ENCODE measurements around the gene TMEM38B.

Gene TMEM38B, protein sequence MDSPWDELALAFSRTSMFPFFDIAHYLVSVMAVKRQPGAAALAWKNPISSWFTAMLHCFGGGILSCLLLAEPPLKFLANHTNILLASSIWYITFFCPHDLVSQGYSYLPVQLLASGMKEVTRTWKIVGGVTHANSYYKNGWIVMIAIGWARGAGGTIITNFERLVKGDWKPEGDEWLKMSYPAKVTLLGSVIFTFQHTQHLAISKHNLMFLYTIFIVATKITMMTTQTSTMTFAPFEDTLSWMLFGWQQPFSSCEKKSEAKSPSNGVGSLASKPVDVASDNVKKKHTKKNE

DNA sequence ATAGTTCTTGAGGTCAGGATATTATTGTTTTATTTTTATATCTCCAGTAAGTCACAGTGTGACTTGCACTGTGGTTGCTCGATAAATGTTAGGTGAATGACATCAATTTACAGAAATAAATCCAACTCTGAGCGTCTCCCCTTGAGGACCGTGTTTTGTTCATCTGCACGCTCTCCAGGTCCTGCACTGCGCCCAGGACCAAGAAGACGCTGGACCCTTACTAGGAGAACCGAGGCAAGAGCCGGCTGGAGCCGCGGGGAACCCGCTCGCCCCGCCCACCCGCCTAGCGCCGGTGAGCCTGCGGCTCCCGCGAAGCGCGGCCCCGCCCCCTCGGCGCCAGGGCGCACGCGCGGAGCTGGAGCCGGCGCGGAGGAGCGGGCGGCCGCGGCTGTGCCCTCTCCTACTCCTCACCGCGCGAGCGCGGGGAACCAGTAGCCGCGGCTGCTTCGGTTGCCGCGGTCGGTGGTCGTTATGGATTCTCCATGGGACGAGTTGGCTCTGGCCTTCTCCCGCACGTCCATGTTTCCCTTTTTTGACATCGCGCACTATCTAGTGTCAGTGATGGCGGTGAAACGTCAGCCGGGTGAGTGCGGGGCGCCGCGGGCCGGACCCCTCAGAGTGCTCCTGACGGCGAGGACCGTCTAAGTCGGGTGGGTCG, at the start of gene TMEM38B:
TSS of gene TMEM38B (plus strand) at position 352 of the 658 bp plus-strand sequence. CDS start at position 472, 120 bp downstream.
- peak; percentile 78 to 96 (median 94) for DNase-seq

DNA sequence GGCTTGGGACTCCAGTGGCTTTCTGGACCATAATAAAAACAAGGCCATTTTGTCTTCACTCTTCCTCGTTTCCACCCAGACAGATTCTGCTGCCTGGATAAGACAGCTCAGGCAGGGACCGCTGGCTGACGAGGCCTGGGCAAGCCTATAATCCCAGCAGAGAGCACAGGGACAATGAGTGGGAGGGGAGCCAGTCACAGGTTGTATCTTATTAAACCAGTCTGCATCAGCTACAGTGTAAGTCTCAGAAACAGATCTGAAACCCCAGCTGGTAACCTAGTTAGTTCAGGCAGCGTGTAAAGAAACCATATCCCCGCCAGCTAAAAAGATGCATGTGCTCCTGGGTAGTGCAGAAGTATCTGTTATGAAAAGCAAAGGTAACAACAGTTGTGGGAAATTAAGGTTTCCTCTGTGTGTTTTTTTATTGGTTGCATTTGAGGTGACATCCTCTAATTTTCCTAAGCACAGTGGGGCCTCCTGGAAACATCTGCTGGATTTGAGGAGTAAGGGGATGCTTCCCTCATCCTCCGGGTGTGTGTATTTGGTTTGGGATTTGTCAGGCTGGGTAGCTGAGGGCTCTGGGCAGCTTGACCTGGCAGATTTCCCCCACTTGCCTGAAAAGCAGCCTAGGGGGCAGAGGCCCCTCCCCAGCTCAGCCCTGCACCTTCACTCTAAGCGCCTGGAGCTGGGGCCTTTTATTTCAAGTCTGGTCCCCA, 47.3 kb upstream of the TMEM38B start:
- DNase-seq, result peak in 1 of 3 experiments; percentile 28

DNA sequence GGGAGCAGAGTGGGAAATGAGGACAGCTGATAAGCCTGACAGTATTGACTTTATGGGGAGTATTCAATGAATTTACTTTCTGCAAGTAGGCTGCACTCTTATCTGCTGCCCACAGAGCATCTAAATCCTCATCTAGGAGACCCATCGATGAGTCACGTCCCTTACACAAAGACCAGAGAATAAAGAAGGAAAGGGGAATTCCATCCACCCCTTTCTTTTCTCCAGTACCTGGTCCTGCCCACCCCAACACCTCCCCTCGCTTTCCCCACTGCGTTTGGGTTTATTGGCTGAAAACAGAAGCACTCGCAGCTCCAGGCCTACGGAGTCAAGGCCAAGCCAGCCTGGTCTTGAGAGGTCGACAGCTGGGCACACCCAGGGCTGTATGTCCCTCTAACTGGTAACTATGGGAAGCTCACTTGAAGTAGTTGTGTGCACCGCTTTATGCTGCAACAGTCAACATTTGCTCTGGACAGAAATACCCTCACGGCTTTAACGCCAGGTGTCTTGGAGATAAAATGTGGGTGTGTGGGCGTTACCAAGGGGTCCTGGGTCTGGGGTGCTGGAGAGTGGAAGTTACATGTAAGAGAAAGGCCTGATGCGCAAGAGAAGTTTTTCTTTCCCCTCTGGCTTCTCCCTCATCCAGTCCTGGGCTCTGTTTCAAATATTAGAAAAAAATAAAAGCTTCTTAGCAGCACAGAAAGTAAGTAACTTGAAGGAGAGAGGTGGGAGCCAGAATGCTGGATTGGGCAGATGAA, 46.6 kb upstream of the TMEM38B start:
- no peak for DNase-seq

DNA sequence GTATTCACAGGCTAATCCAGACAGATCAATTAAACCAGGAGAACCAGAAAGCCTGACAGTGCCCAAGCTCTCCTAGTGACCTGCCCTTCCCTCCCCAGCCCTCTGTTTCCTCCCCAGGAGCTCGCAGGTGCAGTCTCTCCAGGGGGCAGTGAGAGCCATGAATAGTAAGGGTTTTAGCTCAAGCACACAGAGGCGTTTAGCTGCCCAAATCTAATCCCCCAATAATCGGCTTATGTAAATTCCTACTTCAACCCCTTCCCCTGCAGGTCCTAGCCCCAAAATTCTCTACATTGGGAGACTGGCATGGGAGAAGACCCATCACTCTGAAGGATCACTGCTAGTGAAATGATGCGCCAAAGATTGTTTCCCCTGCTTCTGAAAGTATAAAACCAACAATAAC, 42.5 kb upstream of the TMEM38B start:
- DNase-seq, result peak in 2 of 3 experiments; percentile 64 to 78

DNA sequence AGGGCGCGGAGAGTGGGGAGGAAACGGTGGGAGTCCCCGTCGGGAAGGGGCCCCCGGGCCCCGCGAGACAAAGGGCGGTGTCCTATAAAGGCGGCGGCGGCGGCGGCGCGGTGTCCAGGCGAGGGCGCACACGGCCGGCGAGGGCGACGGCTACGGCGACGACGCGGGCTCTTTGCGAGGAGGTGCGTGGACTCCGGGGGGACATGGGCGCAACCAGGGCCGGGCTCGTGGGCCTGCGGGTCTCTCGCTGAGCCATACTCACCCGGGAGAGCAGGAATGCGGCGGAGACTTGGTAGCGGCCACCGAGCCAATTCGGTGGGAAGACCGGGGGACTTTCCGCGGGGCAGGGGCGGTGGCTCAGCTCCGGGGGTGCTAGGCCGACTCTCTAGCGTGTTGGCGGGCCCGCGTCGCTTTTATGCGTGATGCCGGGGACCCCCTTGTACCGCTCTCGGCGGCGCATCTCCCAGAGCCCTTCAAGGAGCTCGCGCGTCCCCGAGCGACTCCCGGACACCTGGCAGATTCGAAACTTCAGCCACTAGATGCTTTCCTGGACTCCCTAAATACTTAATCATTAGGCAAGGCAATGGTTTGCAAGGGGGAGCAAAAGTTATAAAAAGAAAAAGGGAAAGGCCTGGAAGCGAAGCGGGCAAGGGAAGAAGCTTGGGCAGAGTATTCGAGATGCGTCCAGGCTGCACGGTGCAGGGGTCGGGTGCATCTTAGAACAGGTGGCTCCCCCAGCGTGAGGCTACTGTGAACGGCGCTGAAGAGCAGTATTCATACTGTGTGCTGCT, 38.0 kb upstream of the TMEM38B start:
- peak in 2 of 3 experiments; percentile 78 to 79 for DNase-seq

DNA sequence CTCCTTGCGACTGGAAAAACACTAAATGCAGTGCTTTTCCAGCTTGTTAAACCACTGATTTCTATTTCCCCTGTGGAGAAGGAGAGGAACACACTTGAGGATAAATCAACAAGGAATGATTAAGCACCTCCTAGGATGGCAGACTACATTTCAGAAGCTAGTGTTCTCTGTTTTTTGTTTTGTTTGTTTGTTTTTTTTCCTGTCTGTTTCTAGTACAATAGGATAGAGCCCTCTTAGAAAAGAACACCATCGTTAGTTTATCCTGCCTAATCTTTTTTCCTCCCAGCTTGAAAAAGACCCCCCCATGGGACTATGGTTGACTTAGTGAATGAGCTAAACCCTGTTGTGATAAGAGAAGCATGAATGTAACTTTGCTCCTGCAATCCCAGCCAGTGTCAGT, 36.0 kb upstream of the TMEM38B start:
- DNase-seq, result peak in 1 of 3 experiments; percentile 53

DNA sequence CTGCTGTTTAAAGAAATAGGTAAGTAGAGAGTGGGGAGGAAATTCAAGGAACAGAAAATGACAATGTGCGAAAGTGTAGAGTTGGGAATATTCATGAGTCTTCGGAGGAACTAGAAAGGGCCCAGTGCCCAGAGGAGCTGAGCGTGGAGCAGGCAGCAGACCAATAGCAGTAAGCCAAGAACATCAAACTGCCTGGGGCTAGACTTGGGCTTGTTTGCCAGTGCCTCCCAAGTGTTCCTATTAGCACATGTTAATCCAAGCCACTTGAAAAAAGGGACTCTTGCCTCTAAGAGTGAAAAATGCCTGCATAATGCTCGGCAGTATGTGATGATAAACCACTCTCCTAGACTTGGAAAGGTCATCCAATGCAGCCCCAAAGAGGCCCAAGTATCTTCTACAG, 33.3 kb upstream of the TMEM38B start:
- DNase-seq, result no peak

DNA sequence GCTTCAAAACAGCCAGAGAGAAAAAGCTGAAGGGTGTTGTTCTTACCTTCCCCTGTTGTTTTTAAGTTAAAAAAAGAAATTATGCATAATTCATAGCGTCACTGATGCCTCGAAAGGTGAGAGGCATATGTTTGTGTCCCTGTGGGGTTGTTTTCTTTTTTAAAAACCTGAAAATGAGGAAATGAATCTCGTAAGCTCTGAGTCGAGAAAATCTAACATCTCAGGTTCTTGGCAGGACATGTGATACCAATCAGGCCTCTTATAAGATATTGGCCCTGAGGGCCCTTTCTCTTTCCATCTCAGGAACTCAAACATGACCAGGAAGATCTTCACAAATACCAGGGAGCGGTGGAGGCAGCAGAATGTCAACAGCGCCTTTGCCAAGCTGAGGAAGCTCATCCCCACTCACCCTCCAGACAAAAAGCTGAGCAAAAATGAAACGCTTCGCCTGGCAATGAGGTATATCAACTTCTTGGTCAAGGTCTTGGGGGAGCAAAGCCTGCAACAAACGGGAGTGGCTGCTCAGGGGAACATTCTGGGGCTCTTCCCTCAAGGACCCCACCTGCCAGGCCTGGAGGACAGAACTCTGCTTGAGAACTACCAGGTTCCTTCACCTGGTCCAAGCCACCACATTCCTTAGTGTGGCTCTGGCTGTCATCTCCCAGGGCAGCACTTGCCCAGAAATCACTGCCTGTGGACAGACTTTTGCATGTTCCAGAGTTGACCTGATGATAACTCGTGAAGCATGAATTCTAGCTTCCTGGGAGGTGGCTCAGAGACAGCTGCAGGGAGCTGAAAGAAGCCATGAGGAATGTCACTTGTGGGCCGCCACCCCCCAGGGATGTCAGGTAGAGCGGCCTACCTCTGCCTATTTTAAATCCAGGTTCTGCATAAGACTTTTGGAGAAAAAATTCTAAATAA, 31.9 kb upstream of the TMEM38B start, which contains the start of gene TAL2:
TSS of gene TAL2 (plus strand) at position 274 of the 921 bp plus-strand sequence. CDS start at position 314, 40 bp downstream.
- DNase-seq, result no peak

DNA sequence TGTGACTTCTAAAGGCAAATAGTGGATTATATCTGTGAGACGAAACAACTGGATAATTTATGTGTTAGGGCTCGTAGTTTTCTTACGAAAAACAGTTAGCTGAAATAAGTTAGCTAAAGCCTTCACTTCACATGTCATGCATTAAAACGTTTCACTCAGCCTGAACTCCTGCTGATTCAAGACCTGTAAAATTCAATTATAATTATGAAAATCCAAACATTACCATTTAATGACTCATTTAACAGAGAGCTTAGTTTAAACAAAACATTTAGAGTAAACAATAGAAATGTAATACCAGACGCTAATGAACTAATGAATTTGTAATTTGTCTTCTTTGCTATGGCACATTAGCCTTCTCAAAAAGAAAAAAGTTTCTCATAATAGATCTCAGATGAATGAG, 30.4 kb upstream of the TMEM38B start:
- peak in 1 of 3 experiments; percentile 36 for DNase-seq

DNA sequence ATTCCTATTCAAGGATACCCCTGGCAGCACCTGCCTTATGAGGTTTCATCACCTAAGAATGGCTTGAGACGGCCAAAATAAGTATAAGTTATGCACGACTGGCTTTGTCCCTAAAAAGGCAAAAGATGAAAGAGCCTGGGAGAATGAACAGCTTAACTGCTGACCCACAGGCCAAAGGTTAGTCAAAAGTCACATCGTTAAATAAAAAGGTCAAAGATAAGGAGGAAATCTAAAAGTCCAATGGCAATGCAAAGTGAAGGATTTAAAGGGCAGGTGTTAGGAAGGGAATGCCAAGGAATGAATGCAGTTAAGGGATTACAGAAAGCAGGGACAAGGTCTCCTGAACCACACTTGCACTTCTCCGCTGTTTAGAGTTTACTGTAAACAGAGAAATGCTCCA, 26.5 kb upstream of the TMEM38B start:
- DNase-seq, result no peak

DNA sequence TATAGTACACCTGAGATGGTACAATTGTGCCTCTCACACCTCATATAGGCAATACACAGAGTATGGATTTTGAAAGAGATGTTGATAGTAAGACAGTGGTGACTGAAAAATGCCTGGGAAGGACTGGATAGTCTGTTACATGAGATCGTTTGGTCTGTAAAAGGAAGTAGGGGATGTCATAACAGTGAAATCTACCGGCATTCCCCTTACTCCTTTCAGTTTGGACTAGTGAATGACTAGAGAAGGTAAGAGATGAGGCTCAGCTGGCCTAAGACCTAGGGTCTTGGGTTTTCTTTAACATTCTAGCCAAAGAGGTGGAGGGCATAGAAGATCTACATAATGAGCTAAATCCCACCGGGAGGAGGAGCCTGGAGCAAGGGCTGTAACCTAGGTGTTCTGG, 24.0 kb upstream of the TMEM38B start:
- no peak for DNase-seq

DNA sequence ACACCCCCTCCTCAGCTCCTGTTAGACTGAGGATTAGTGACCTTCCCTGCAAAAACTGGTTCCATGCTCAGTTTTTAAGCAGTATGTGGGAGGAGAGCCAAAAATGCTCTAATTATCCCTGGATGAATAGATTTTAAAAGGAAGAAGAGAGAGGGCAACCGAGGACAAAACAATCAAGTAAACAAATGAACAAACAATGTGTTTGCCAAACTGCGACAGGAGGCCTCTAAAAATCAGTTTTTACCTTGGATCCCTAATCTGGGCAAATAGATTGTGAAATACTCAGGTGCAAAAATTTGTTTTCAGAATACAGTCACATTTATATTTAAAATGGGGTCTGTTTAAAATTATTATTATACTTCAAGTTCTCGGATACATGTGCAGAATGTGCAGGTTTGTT, 23.6 kb upstream of the TMEM38B start:
- no peak for DNase-seq

DNA sequence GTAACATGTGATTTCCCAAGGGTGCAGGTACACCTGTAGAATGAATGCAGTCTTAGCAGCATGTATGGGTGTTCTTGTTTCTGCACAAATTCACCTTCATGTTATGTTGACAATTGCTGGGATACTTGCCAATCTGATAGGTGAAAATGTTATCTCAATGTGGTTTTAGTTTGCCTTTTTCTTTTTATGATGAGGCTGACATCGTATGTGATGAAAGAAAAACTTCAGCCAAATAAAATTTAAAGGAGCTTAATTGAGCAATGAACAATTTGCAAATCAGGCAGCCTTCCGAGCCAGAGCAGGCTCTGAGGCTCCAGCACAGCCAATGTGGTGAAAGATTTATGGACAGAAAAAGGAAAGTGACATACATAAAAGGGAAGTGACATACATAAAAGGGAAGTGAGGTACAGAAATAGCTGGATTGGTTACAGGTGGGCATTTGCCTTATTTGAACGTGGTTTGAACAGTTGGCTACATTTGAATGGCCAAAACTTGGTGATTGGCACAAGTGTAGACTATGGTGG, 21.6 kb upstream of the TMEM38B start:
- no peak for DNase-seq

DNA sequence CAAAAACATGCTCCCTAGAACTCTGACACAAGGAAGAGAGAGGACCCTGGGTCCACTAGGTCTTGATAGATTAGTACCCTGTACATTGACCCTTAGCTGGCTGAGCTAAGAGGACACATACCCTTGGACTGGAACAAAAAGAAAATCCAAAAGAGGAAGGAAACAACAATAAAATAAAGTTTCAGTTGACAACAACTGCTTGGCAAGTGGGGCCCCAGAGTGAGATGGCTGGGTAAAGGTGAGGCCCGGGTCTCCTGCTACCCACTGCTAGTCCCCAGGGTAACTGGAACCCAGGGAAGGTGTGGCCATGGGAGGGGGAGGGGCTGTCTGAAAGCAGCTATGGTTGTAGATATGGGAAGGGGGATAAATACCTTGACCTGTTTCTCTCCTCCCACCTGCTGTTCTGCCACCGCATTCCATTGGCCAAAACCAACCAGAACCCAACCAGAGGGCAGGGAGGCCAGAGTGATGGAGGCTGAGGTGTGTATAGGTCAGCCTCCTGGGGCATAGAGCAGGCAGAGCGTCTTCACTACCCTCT, 20.4 kb upstream of the TMEM38B start:
- no peak for DNase-seq

DNA sequence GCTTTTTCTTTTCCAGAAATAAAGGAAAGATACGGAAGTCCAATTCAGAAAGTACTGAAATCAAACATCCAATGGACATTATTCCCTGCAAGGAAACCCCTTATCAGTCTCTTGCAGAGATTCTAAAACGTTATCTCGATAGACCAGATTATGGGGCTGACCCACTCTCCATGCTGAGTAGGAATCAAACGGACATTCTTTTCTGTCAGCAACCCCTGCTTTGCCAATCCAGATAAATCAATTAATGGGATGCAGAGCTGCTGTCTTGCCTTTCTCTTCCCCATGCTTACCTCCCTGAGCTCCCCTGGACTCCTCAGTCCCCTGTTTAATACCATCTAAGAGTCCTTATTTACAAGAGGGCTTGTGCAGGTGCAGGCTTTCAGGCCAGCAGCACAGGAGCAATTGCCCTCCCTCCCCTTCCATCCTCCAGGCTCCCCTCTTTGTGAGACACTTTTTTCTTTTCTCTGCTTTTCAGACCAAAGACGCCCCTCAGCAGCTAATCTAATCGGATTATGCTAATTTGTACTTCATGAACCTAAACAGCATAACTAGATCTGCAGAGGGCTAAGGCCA, 17.9 kb upstream of the TMEM38B start:
- no peak for DNase-seq

DNA sequence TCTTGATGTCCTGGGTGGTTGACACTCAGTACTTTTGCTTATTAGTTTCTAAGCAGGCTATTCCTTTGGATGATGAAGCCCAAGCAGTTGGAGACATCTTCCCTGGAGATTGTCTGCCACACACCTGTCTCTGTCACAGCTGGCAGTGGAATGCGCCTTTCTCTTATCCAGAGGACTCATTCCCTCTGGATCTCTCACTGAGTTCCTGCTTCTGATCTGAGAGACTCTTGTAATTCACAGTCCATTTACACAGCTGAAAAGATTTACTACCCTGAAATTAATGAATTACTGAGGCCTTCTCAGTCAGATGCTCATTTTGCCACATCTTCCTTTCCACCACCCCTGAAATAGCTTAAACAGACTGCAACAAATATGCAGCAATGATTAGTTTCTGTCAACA, 16.2 kb upstream of the TMEM38B start:
- peak in 2 of 3 experiments; percentile 28 to 37 for DNase-seq

DNA sequence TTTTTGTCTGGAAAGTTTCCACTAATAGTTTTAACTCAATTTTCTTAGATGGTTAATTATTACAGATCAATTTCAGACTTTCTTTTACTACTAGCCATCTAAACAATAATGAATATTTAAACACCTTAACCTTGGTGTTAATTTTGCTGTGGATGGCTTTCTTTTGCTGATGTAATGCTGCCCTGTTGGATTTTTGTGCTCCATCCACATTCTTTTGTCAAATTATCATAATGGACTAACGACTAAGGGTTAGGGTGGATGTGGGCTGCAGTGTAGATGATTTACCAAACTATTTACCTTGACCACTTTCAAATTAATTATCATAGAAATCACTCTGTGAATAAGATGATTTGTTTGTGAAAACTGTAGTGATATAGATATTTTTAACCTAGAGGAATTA, 15.6 kb upstream of the TMEM38B start:
- no peak for DNase-seq

DNA sequence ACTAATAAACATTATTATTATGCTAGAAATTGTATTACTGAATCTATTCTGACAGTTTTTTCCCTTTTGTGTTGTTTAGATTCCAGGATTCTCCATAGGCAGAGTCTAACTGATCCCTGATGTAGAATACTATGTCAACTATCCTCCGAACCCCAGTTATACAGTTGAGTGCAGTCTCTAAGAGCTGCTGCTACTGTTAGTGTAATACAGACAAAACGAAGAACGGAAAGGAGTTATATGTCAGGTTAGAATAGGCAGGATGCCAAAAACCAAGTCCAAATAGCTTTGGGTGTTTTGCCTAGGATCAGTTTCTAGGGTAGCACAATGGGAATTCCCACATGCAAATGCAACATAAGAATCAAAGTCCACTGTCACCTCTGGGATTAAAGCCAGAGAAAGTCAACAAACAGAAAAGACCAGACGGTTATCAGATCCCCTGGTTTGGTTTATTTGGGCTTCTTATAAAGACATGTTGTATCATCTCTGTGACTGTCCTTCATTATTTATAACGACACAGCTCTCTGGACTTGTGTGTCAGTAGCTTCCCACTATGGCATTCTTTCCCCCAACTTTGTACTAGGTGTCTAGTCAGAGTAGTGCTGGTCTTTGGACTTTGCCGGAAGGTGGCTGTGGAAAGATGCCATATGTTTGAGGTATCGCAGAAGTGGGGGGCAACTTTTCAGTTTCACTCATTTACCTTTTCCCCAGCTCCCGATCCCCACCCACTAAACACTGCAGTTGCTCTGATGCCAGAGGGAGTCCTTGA, 14.9 kb upstream of the TMEM38B start:
- no peak for DNase-seq

DNA sequence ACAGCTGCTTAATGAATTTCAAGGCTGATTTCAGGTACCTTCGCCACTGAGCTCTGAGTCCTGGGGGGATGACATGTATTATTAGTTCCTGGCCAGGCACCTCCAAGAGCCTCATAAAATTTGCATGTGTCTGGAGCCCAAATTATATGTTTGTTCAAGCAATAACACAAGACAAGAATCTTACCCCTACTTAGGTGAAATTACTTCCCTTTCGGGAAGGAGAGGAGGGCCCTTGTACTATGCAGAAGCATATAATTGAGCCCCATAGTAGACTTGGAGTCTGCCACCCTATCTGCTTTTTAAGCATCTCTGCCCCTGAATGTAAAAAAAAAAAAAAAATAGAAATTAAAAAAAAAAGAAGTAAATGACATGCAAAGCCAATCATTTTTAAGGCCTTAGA, 13.0 kb upstream of the TMEM38B start:
- peak in 1 of 3 experiments; percentile 45 for DNase-seq

Data from NCI-H1417 (cell line).